HUES64 (cell line): ENCODE results near the gene MGME1.
"Not testable (repeated sequence)": the region's sequence is repeated elsewhere in the genome, so short reads cannot be mapped to it uniquely, and the experiment has no call there.

Experiments
- H3K27ac ChIP-seq: 2 replicates; pipeline ENCODE4 v1.7.0; 2013; ENCODE audit warnings: low read depth, low read length, inconsistent platforms
- H3K27me3 ChIP-seq: 2 replicates; pipeline ENCODE4 v1.6.1; 2013; ENCODE audit warnings: mild to moderate bottlenecking, low read length; ENCODE audit not compliant: insufficient read depth
- H3K36me3 ChIP-seq: 2 replicates; pipeline ENCODE4 v1.6.1; 2013; ENCODE audit warnings: mild to moderate bottlenecking, low read length; ENCODE audit not compliant: insufficient read depth
- H3K4me1 ChIP-seq: 2 replicates; pipeline ENCODE4 v1.6.1; 2013; ENCODE audit warnings: mild to moderate bottlenecking, low read length, moderate library complexity; ENCODE audit not compliant: insufficient read depth
- H3K4me3 ChIP-seq: 2 replicates; pipeline ENCODE4 v1.5.1; 2013; ENCODE audit warnings: mild to moderate bottlenecking, low read length, moderate library complexity
- H3K9ac ChIP-seq: 2 replicates; pipeline ENCODE4 v1.6.1; 2013; ENCODE audit warnings: mild to moderate bottlenecking, low read depth, low read length
- H3K9me3 ChIP-seq: 2 replicates; pipeline ENCODE4 v1.6.1; 2013; ENCODE audit warnings: low read depth, low read length; ENCODE audit not compliant: insufficient read depth
- WGBS: fragments of 150-250, 120-280 bp; methylation state at CpG from one replicate; pipeline ENCODE4 v1.1.7; 2013; ENCODE audit warnings: missing lambda C conversion rate; 5-methylcytosine and 5-hydroxymethylcytosine counted together

MGME1 gene

DNA sequence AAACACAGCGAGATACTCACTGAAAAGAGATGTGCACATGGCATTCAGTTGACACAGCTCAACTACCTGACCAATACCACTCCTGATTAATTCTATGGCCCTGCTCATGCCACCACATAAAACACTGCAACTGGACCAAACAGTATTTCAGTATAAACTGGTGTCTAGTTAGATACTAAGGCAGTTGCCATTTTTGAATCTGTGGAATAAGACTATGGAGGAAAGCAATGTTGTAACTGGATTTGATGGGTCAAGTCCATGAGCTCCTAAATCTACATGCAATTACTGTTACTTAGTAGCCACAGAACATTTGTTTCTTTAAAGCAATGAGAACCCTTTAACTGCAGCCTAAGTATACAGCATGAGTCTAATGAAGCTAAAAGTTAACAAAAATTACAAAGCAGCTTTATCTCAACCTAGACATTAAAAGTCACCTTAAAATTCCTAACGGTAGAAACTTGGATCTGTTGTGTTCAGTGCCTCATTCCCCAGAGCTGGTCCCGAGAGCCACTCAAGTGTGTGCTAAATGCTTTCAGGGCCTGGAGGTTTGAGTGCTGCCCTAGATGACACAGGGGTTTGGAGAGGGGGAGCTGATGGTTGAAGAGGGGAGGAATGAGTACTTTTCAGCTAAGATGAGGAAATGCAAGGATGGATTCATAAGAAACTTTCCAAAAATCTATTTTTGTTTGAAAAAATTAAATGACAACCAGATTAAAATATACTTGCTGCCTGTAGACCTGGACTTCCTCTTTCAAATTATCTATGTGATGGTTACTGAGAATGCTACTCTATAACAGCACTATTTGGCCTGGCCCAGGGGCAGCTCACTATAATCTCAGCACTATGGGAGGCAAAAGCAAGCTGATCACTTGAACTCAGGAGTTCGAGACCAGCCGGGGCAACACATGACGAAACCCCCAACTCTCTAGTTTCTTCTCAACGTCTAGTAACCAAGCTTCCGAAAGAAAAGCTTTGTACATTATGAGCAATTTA lies 15.8 kb upstream of the MGME1 start:
- Histone ChIP-seq H3K27ac (no peak overlapping the region), H3K36me3 (peaks cover 98% of the 10 kb centered on the region), H3K4me1 (no peaks in the 10 kb centered on the region), H3K9ac (no peak overlapping the region), H3K4me3 (no peak overlapping the region), H3K27me3 (no peaks in the 10 kb centered on the region), H3K9me3 (no peaks in the 10 kb centered on the region)
- WGBS, result 94% methylated on average over 8 of the region's 8 CpGs

DNA sequence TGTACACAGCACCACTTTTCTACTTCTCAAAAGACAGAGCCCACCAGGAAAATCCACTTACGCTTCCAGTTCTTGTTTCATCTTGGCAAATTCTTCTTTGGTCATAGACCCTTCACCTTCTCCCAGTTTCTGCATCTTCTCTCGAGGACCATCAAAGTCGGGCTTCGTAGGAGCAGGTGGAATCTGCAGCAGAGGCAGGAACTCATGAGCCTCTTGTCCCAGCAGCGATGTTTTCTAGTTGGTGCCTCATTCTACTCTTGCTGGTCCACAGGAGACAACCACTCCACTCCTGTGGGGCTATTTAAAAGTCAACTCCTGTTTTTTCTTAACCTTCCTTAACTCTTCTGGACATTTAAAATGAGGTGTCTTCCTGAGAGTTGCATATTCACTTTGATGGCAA lies 14.9 kb upstream of the MGME1 start:
- H3K9ac ChIP-seq, result no peak overlapping the region
- H3K4me3 ChIP-seq, result no peak overlapping the region
- H3K27ac ChIP-seq, result no peak overlapping the region
- H3K9me3 ChIP-seq, result no peaks in the 10 kb centered on the region
- peaks cover 95% of the 10 kb centered on the region for H3K36me3 ChIP-seq
- 97% methylated on average over 5 of the region's 5 CpGs for WGBS
- 0 out of 2 replicates have a peak, but pooled peaks cover 7% of the 10 kb centered on the region for H3K4me1 ChIP-seq
- no peaks in the 10 kb centered on the region for H3K27me3 ChIP-seq

DNA sequence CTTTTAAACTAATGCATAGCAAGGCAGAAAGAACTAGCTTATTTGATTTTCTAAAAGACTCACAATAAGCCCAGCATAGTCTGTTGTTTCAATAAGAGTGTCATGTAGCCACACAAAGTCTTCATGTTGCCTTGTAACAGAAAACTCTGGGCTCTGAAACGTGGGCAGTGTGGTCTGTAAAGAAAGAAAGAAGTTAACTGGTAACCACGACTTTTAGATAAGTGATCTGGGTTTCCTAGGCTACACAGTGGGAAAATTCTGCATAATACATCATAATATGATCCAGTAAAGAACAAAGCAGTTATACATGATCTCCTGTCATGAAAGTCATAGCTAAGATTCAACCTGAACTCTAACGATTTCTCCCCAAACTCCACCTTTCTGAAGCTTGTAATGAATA lies 13.5 kb upstream of the MGME1 start:
- no peaks in the 10 kb centered on the region for H3K9me3 ChIP-seq
- H3K9ac ChIP-seq, result no peak overlapping the region
- H3K36me3 ChIP-seq, result peaks cover 86% of the 10 kb centered on the region
- H3K4me1 ChIP-seq, result peaks cover 17% of the 10 kb centered on the region
- no peaks in the 10 kb centered on the region for H3K27me3 ChIP-seq
- H3K4me3 ChIP-seq, result no peak overlapping the region
- 69% methylated on average over 3 of the region's 3 CpGs for WGBS
- H3K27ac ChIP-seq, result no peak overlapping the region

DNA sequence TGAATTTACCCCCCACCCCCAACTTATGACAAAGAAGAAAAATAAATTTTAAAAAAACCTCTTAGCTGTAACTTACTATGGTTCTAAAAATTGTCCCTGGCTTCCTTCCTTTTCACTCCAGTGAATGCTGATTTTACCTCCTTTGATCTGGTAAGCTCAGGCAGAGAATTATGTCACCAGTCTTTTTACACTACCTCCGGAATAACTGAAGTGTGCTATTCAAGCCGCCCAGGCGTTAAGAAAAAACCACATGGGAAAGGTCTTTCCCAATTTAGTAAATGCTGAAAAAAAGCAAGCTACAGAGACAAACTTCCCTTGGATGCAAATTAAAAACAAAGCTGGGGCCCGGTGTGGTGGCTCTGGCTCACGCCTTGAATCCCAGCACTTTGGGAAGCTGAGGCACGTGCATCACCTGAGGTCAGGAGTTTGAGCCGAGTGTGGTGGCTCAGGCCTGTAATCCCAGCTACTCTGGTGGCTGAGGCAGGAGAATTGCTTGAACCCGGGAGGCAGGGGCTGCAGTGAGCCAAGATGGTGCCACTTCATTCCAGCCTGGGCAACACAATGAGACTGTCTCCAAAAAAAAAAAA lies 12.6 kb upstream of the MGME1 start:
- no peak overlapping the region for H3K4me3 ChIP-seq
- H3K27ac ChIP-seq, result no peak overlapping the region
- H3K36me3 ChIP-seq, result peaks cover 81% of the 10 kb centered on the region
- WGBS, result 89% methylated on average over 8 of the region's 8 CpGs
- H3K9ac ChIP-seq, result no peak overlapping the region
- peaks cover 22% of the 10 kb centered on the region for H3K4me1 ChIP-seq
- no peaks in the 10 kb centered on the region for H3K27me3 ChIP-seq
- H3K9me3 ChIP-seq, result no peaks in the 10 kb centered on the region

DNA sequence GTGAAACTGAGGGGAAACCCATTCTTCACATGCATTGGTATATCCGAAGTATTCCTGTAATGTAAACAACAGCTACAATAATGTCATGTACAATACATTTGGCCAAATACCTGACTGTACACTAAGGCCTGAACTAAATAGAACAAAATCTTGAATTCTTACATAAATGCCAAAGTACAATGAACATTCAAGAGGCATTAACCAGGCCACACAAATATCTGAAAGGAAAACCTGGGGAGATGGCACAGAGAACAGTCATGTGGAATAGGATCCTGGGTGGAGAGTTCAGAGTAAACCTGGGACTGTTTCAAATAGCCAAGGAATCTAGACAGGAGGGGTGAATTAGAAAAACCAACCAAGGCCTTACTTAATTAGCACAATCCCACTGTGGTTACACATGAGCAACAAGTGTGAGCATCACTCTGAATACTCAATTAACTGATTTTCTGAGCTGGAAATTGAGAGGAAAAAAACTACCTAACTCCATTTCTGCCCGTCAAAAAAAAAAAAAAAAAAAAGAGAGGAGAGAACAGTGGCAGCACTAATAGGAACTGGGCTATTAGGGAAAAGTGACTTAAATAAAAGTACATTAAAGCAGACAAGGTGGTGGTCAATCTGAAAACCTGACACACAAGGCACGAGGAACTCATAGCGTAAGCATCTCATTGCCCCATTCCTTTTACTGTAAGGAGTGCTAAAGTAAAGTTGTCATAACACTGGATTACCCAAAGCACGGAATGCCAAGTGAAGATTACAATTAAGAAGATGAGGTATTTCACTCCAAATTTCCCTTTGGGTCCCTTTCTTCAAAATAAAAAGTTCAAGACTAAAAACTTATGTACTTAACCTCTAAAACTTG lies 11.1 kb upstream of the MGME1 start:
- H3K27me3 ChIP-seq, result no peaks in the 10 kb centered on the region
- peaks cover 67% of the 10 kb centered on the region for H3K36me3 ChIP-seq
- H3K9ac ChIP-seq, result no peak overlapping the region
- WGBS, result 91% methylated on average over 3 of the region's 5 CpGs
- no peaks in the 10 kb centered on the region for H3K9me3 ChIP-seq
- peaks cover 32% of the 10 kb centered on the region for H3K4me1 ChIP-seq
- no peak overlapping the region for H3K4me3 ChIP-seq
- peak overlapping the region; percentile 22 for H3K27ac ChIP-seq

DNA sequence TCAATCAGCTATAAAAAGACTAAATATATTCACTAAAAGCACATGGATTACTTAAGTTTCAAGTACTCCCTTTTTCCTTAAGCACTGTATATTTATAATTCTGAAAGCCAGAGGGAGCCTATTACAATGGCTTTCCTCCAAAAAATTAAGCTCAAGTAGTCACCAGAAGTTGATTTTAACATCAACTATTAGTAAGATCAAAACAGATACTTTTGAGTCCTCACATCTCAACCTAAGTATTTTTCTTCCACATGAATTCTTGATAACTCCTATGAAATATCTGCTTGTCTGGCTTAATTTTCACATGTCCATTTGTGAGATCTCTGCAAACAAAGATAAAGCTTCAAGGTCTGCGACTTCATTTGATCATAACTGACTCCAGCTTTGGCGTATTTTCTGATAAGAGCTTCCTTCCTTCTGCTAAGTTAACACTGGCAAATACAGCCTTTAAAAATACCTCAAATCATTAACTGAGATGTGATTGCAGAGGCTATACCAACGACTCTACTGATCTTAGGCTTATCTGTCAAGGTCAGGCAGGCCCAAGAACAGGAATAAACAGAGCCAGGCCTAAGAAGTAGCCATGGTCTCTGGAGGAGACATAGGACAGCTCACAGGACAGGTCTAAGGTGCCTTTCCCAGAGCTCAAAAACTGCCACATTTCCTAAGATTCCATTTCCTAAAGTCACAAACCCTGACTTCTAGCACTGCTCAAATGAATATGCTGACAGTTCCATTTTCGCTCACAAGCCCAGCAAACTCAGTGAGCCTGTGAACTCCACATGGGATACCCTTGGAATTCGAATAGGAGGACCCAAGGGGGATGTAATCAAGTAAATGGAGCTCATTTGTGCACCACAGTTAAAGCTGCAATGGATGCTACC lies 10.2 kb upstream of the MGME1 start:
- H3K9me3 ChIP-seq, result no peaks in the 10 kb centered on the region
- no peaks in the 10 kb centered on the region for H3K27me3 ChIP-seq
- H3K4me1 ChIP-seq, result peaks cover 40% of the 10 kb centered on the region
- 72% methylated on average over 5 of the region's 5 CpGs for WGBS
- peak overlapping the region; percentile 22 for H3K27ac ChIP-seq
- H3K9ac ChIP-seq, result no peak overlapping the region; the same call in 1 of the 2 replicates
- peaks cover 65% of the 10 kb centered on the region for H3K36me3 ChIP-seq
- no peak overlapping the region for H3K4me3 ChIP-seq

DNA sequence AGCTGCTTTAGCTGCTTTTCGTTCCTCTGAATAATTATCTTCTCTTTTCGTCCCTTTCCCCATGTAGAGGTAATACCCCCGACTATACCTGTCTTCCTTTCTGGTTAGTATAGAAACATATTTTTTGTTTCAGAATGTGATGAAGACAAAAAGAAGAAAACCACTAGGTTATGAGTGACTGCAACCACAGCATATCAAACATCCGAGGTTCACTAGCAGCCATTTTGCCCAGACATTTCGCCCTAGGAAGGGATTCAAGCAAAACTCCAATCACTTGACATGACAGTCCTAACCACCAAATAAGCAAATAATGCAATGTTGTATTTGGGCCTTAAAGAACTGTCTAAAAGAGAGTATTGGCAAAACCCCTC lies 9.6 kb upstream of the MGME1 start:
- no peaks in the 10 kb centered on the region for H3K27me3 ChIP-seq
- H3K27ac ChIP-seq, result peak overlapping the region; percentile 4; the same call in 1 of the 2 replicates
- H3K4me3 ChIP-seq, result no peak overlapping the region
- H3K4me1 ChIP-seq, result peaks cover 46% of the 10 kb centered on the region
- H3K9me3 ChIP-seq, result no peaks in the 10 kb centered on the region
- H3K9ac ChIP-seq, result 0 out of 2 replicates have a peak overlapping the region, but pooled peaks have one; percentile 27
- WGBS, result 86% methylated on average over 4 of the region's 5 CpGs
- peaks cover 65% of the 10 kb centered on the region for H3K36me3 ChIP-seq

DNA sequence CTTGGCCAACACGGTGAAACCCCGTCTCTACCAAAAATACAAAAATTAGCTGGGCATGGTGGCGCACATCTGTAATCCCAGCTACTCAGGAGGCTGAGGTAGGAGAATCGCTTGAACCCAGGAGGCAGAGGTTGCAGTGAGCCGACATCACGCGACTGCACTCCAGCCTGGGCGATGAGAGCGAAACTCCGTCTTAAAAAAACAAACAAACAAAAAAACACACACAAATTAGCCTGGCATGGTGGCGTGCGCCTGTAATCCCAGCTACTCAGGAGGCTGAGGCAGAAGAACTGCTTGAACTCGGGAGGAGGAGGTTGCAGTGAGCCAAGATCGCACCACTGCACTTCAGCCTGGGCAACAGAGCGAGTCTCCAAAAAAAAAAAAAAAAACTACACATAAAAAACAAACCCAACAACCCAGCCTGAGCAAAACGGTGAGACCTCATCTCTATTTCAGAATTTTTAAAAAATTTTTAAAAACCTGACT lies 8.4 kb upstream of the MGME1 start:
- WGBS, result 94% methylated on average over 16 of the region's 16 CpGs
- not testable (repeated sequence) for H3K27me3 ChIP-seq, H3K9me3 ChIP-seq, H3K27ac ChIP-seq, H3K9ac ChIP-seq, H3K4me3 ChIP-seq
- peaks cover 62% of the 10 kb centered on the region for H3K36me3 ChIP-seq
- H3K4me1 ChIP-seq, result peaks cover 57% of the 10 kb centered on the region

DNA sequence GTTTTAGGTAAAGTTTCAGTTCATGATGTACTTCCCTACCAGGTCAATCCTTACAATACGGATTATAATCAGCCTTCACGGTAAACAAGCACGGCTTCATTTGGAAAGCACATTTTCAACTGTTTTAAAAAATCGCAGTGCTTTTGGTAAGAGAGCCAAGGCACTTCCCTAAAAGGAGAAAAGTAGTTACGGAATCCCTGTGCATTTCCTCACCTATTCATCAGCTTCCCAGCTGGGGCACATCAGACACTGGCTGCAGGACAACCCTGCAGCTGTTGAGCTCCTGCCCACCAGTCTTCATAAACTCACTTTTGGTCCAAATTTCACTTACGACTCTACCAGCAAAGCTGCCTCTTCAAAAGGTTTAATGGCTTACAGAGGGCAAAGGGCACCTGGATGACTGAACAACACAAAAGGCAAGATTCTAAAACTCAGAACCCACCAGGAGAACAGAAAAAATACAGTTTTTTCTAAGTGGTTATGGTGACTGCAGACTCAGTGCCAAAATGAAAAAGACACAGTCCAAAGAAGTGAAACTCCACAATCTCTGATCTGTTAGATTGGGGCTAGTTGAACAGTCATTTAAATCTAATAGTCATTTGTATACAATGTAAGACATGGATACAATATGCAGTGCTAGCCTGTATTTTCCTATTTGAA lies 7.8 kb upstream of the MGME1 start:
- no peak overlapping the region for H3K4me3 ChIP-seq
- 0 out of 2 replicates have a peak overlapping the region, but pooled peaks have one; percentile 13 for H3K9ac ChIP-seq
- WGBS, result 73% methylated on average over 6 of the region's 6 CpGs

DNA sequence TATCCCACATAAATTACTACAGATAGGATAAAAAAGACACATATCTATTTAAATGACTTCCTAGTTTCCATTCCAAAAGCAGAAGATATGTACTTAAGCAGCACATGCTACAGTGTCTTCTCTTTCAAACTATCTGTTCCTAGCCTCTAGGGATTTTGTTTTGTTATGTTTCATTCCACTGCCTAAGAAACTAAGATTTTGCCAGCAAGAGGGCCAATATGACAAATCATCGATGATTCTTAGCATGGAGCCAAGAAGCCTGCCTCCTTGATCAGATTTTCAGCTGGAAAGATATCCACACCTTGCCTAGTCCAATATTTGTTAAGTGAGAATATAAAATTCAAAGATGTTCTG lies 7.3 kb upstream of the MGME1 start:
- H3K27ac ChIP-seq, result no peak overlapping the region
- H3K9me3 ChIP-seq, result no peaks in the 10 kb centered on the region
- no peaks in the 10 kb centered on the region for H3K27me3 ChIP-seq
- 0 out of 2 replicates have a peak overlapping the region, but pooled peaks have one; percentile 16 for H3K9ac ChIP-seq
- no peak overlapping the region for H3K4me3 ChIP-seq
- 85% methylated on average over 1 of the region's 1 CpG for WGBS
- H3K4me1 ChIP-seq, result peaks cover 63% of the 10 kb centered on the region
- H3K36me3 ChIP-seq, result peaks cover 62% of the 10 kb centered on the region

More for the DNA sequence above, 7.8 kb upstream of the MGME1 start:
- Histone ChIP-seq H3K4me1 (peaks cover 63% of the 10 kb centered on the region), H3K36me3 (peaks cover 62% of the 10 kb centered on the region), H3K27me3 (no peaks in the 10 kb centered on the region), H3K9me3 (no peaks in the 10 kb centered on the region), H3K27ac (peak overlapping the region; percentile 19; the same call in 1 of the 2 replicates)
